Activated CD4-positive, alpha-beta memory T cell treated with anti-CD3 and anti-CD28 coated beads, Interleukin-2, amount 10 ng/mL, durations not matched to agents 7 days and 5 days (primary cell): ENCODE results near the gene ANAPC15. TPM values are rescaled to one million over a fixed set of nuclear protein-coding genes. Genes with fewer than 3 reads are reported as not detected.
"Not testable (repeated sequence)": the region's sequence is repeated elsewhere in the genome, so short reads cannot be mapped to it uniquely, and the experiment has no call there.

Source experiments
- CTCF ChIA-PET: fragments of 350-600 bp; sonication (Branson Sonifier 250); formaldehyde crosslinking; loops from one replicate; lab custom pipeline; 2021; ENCODE audit warnings: antibody characterized with exemption, inconsistent platforms; lab: Charles Lee
- POLR2A ChIA-PET: fragments of 350-600 bp; sonication (Branson Sonifier 250); formaldehyde crosslinking; loops from one replicate; lab custom pipeline; 2021; ENCODE audit warnings: antibody characterized with exemption; lab: Charles Lee
- DNase-seq: peaks from one replicate; pipeline ENCODE4 v3.0.0-alpha.2; 2020
- H3K27ac Mint-ChIP-seq: one replicate; pipeline ENCODE4 v1.8.0; 2021; ENCODE audit warnings: mild to moderate bottlenecking, mixed read lengths
- H3K27me3 Mint-ChIP-seq: one replicate; pipeline ENCODE4 v1.8.0; 2021; ENCODE audit warnings: mixed read lengths
- H3K36me3 Mint-ChIP-seq: one replicate; pipeline ENCODE4 v1.8.0; 2021; ENCODE audit warnings: low read depth, mixed read lengths
- H3K4me1 Mint-ChIP-seq: one replicate; pipeline ENCODE4 v1.8.0; 2021; ENCODE audit warnings: mixed read lengths
- H3K4me3 Mint-ChIP-seq: one replicate; pipeline ENCODE4 v1.8.0; 2021; ENCODE audit warnings: mild to moderate bottlenecking, mixed read lengths
- H3K9me3 Mint-ChIP-seq: one replicate; pipeline ENCODE4 v1.8.0; 2021; ENCODE audit warnings: mixed read lengths
- total RNA-seq, 2 experiments: library from RNA; stranded (reverse); gene quantifications; one replicate each; pipeline ENCODE4 v1.2.3, GENCODE V29; 2021

Gene ANAPC15
- total RNA-seq, 2 experiments from 2014 or later: 53.0 to 58.7 TPM

DNA sequence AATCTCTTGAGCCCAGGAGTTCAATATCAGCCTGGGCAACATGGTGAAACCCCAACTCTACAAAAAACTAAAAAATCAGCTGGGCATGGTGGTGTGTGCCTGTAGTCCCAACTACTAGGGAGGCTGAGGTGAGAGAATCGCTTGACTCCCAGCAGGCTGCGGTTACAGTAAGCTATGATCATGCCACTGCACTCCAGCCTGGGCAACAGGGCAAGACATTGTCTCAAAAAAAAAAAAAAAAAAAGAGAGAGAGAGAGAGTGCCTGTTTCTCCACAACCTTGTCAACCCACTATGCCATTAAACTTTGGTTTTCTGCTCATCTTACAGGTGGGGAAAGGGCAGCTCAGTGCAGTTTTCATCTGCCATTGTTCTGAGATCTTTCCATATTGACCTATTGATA, 28.2 kb upstream of the ANAPC15 start:
- ChIA-PET POLR2A (interaction anchor here (1.2 to 2.0 kb wide), 2 partner anchors 28 to 30 kb away, joined by 4 to 5 read pairs; partner anchors contain the start of gene ANAPC15), CTCF (interaction anchor here (1.1 to 1.3 kb wide), 3 partner anchors 28 to 116 kb away, joined by 3 to 7 read pairs (median 4); partner anchors contain the start of gene ANAPC15)
- no peak overlapping the region for H3K4me3 Mint-ChIP-seq
- DNase-seq: no peak
- peaks cover 30% of the 10 kb centered on the region for H3K4me1 Mint-ChIP-seq
- H3K36me3 Mint-ChIP-seq: peaks cover 4% of the 10 kb centered on the region
- peaks cover 15% of the 10 kb centered on the region for H3K27me3 Mint-ChIP-seq
- H3K27ac Mint-ChIP-seq: peak overlapping the region; percentile 73
- H3K9me3 Mint-ChIP-seq: peaks cover 5% of the 10 kb centered on the region

DNA sequence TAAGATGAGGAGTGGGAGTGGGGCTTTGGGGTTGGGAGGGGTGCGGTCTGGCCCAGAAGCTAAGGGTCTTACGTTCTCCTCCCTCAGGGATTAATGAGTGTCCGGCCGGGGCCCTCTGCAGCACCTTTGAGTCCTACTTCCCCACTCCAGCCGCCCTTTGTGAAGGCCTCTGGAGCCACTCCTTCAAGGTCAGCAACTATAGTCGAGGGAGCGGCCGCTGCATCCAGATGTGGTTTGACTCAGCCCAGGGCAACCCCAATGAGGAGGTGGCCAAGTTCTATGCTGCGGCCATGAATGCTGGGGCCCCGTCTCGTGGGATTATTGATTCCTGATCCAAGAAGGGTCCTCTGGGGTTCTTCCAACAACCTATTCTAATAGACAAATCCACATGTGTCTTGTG, 27.0 kb upstream of the ANAPC15 start:
- Mint-ChIP-seq H3K9me3 (peaks cover 5% of the 10 kb centered on the region), H3K27ac (no peak overlapping the region), H3K4me3 (no peak overlapping the region), H3K36me3 (peaks cover 4% of the 10 kb centered on the region), H3K27me3 (peaks cover 20% of the 10 kb centered on the region), H3K4me1 (peaks cover 30% of the 10 kb centered on the region)
- DNase-seq: no peak
- POLR2A ChIA-PET: no interaction called here
- CTCF ChIA-PET: no interaction called here

DNA sequence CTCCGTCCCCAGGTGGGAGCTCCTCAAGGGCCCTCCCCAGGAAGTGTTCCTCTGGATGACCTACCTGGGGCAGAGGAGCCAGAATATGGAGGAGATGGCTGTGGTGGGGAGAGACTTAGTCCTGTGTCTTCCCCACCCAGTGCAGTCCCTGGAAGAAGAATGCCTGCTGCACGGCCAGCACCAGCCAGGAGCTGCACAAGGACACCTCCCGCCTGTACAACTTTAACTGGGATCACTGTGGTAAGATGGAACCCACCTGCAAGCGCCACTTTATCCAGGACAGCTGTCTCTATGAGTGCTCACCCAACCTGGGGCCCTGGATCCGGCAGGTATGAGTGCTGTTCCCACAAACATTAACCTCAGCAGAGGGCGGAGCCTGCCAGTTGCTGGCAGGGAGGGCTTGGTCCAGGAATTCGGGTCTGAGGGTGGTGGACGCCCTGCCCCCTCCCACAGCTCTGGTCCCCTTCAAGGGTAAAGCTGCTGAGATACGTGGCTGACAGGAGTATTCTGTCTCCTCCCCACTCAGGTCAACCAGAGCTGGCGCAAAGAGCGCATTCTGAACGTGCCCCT, 26.4 kb upstream of the ANAPC15 start:
- DNase-seq: no peak
- H3K27me3 Mint-ChIP-seq: peaks cover 19% of the 10 kb centered on the region
- CTCF ChIA-PET: no interaction called here
- peaks cover 5% of the 10 kb centered on the region for H3K9me3 Mint-ChIP-seq
- POLR2A ChIA-PET: no interaction called here
- no peak overlapping the region for H3K4me3 Mint-ChIP-seq
- H3K27ac Mint-ChIP-seq: no peak overlapping the region
- peaks cover 29% of the 10 kb centered on the region for H3K4me1 Mint-ChIP-seq
- H3K36me3 Mint-ChIP-seq: peaks cover 4% of the 10 kb centered on the region

DNA sequence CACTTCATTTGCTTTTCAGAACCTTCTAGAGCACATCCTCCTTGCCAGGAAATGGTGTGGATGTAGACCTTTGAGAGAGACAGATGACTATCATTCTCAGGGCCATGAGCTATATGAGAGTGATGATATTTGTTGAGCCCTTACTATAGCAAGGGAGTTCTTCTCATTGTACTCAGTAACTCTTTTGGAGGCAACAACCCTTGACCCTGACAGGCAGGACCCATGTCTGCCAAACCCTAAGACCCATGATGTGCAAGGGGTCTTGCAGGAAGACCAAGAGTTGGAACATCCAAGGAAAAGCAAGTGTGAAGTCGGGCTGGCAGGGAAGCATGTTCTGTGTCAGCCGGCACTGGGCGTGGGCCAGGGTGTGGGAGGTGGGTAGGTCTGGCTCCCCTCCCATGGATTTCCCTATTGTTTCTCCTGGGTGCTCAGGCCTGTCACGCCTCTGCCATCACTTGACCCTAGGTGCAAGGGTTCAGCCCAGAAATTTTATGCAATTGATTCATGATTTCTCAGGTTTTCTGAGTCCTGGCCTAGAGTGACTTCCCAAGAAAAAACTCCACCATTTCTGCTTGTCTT, 24.3 kb upstream of the ANAPC15 start:
- H3K4me1 Mint-ChIP-seq: peaks cover 21% of the 10 kb centered on the region
- DNase-seq: no peak
- ChIA-PET POLR2A (interaction anchor here (1.6 kb wide), 1 partner anchor 24 kb away, joined by 4 read pairs; the partner anchor contains the start of gene ANAPC15), CTCF (interaction anchor here (1.4 kb wide), 1 partner anchor 111 kb away, joined by 5 read pairs; no protein-coding TSS in a partner anchor)
- peaks cover 5% of the 10 kb centered on the region for H3K9me3 Mint-ChIP-seq
- peaks cover 4% of the 10 kb centered on the region for H3K36me3 Mint-ChIP-seq
- no peak overlapping the region for H3K4me3 Mint-ChIP-seq
- peaks cover 25% of the 10 kb centered on the region for H3K27me3 Mint-ChIP-seq
- no peak overlapping the region for H3K27ac Mint-ChIP-seq

DNA sequence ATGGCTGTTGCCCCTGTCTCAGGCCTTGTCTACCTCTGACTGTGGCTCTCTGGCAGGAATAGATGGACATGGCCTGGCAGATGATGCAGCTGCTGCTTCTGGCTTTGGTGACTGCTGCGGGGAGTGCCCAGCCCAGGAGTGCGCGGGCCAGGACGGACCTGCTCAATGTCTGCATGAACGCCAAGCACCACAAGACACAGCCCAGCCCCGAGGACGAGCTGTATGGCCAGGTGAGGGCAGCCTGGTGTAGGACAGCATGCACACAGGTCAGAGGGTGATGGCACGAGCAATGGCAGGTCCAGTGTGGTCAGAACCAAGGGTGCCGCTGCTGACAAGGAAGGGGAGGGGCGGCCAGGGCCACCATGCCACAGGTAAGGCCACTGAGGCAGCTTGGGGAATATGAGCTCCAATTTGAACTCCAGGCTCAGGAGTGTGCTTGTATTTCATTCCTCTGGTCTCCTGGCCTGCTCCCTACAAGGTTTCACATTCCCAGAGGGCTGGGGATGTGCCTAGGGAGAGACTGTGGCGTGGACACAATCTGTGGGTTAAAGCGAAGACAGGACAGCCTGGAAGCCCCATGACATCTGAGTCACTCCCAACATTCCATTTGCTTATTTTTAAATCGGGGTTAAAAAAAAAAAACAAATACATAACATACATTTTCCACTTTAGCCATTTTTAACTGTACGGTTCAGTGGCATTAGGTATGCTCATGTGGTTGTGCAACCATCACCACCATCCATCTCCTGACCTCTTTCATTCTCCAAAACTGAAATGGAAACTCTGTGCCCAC, 23.6 kb upstream of the ANAPC15 start:
- H3K36me3 Mint-ChIP-seq: peaks cover 4% of the 10 kb centered on the region
- DNase-seq: no peak
- H3K4me3 Mint-ChIP-seq: no peak overlapping the region
- H3K9me3 Mint-ChIP-seq: peaks cover 5% of the 10 kb centered on the region
- POLR2A ChIA-PET: interaction anchor here (1.6 kb wide), 1 partner anchor 23 kb away, joined by 4 read pairs; the partner anchor contains the start of gene ANAPC15
- H3K27me3 Mint-ChIP-seq: peaks cover 25% of the 10 kb centered on the region
- CTCF ChIA-PET: interaction anchor here (1.9 kb wide), 1 partner anchor 8 kb away, joined by 6 read pairs; no protein-coding TSS in a partner anchor
- no peak overlapping the region for H3K27ac Mint-ChIP-seq
- peaks cover 14% of the 10 kb centered on the region for H3K4me1 Mint-ChIP-seq

DNA sequence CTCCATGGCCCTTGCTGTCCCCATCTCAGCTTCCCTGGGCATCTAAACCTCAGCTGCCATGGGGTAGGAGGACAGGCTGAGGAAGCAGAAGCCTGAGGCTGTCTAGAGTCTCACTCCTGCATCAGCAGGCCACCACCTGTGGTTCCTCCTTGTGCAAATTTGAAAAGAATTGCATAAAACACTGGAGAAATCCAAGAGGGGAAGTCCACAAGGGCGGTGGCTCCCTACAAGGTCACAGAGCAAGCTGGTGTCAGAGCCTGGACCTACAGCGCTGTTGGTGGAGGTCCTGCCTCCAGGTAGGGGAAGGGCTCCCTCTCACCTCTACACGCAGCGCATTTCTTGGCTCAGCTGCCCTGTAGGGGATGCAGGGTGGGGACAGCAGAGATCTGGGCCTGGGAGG, 23.0 kb upstream of the ANAPC15 start, which contains the start of gene FOLR3:
FOLR3 (plus strand) TSS at position 253 of the 400 bp plus-strand sequence. CDS start 228 bp downstream, outside the sequence.
- not testable (repeated sequence) for H3K27ac Mint-ChIP-seq

DNA sequence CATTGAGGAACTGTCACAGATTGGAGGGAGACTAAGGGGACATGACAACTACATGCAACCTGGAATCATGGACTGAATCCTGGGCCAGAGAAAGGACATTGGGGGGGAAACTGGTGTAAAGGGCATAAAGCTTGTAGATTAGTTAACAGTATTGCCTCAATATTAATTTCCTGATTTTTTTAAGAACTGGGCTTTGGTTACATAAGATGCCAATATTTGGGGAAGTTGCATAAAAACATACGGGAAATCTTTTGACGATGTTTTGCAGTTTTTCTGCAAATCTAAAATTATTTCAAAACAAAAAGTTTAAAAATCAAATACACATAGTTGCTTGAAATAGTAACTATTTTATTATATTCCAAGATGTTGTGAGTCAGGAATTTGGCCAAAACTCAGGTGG, 20.2 kb upstream of the ANAPC15 start:
- peaks cover 1% of the 10 kb centered on the region for H3K4me1 Mint-ChIP-seq
- DNase-seq: no peak
- CTCF ChIA-PET: no interaction called here
- peaks cover 39% of the 10 kb centered on the region for H3K27me3 Mint-ChIP-seq
- peaks cover 16% of the 10 kb centered on the region for H3K36me3 Mint-ChIP-seq
- H3K9me3 Mint-ChIP-seq: peaks cover 19% of the 10 kb centered on the region
- no peak overlapping the region for H3K4me3 Mint-ChIP-seq
- H3K27ac Mint-ChIP-seq: no peak overlapping the region
- POLR2A ChIA-PET: no interaction called here

More for the DNA sequence above, 23.0 kb upstream of the ANAPC15 start, which contains the start of gene FOLR3:
- H3K36me3 Mint-ChIP-seq, DNase-seq, H3K4me3 Mint-ChIP-seq, H3K9me3 Mint-ChIP-seq, H3K4me1 Mint-ChIP-seq: not testable (repeated sequence)
- ChIA-PET CTCF (interaction anchor here (1.9 kb wide), 1 partner anchor 9 kb away, joined by 6 read pairs; no protein-coding TSS in a partner anchor), POLR2A (interaction anchor here (1.6 kb wide), 1 partner anchor 23 kb away, joined by 4 read pairs; the partner anchor contains the start of gene ANAPC15)
- H3K27me3 Mint-ChIP-seq: peaks cover 25% of the 10 kb centered on the region

DNA sequence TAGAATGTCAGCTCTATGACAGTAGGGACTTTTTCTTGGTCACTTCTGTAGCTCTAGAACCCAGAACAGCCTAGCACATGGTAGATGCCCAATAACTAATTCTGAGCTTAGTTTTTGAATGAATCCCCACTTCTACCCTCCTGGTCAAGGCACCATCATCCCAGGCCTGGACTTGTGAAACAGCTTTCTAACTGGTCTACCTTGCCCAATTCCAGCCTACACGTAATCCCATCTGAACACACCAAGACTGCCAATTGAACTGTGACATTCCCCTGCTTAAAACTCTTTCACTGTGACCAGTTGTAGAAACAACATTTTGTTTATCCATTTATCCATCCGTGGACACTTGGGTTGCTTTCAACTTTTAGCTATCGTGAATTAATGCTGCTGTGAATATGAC, 16.9 kb upstream of the ANAPC15 start:
- ChIA-PET CTCF (interaction anchor here (0.9 to 2.4 kb wide), 2 partner anchors 15 to 54 kb away, joined by 3 to 11 read pairs; no protein-coding TSS in a partner anchor), POLR2A (no interaction called here)
- Mint-ChIP-seq H3K36me3 (peaks cover 12% of the 10 kb centered on the region), H3K4me1 (no peaks in the 10 kb centered on the region), H3K27ac (no peak overlapping the region), H3K9me3 (peaks cover 24% of the 10 kb centered on the region), H3K27me3 (peaks cover 38% of the 10 kb centered on the region), H3K4me3 (no peak overlapping the region)
- no peak for DNase-seq

DNA sequence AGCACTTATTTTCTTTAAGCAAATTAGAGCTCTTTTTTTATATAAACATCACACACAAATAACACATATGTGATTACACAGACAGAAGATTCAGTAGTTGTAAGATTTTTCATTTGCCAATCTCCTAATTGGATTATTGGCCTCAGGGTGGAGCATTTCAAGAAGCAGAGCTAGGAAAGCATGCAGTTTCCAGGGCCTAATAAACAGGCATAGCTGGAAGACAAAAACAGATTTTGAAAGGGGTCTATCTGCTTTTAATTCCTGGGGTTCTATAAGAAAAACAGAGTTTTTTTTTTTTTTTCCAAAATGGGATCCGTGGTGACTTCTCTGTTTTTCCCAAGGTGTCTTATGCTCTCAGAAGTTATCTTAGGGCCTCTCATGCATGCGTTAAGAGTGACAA, 15.4 kb upstream of the ANAPC15 start:
- peaks cover 24% of the 10 kb centered on the region for H3K9me3 Mint-ChIP-seq
- no peak overlapping the region for H3K27ac Mint-ChIP-seq
- peaks cover 12% of the 10 kb centered on the region for H3K36me3 Mint-ChIP-seq
- H3K27me3 Mint-ChIP-seq: peaks cover 34% of the 10 kb centered on the region
- POLR2A ChIA-PET: interaction anchor here (0.7 kb wide), 1 partner anchor 103 kb away, joined by 4 read pairs; no protein-coding TSS in a partner anchor
- CTCF ChIA-PET: interaction anchor here (1.2 kb wide), 1 partner anchor 16 kb away, joined by 4 read pairs; no protein-coding TSS in a partner anchor
- H3K4me3 Mint-ChIP-seq: no peak overlapping the region
- DNase-seq: no peak
- H3K4me1 Mint-ChIP-seq: no peaks in the 10 kb centered on the region

DNA sequence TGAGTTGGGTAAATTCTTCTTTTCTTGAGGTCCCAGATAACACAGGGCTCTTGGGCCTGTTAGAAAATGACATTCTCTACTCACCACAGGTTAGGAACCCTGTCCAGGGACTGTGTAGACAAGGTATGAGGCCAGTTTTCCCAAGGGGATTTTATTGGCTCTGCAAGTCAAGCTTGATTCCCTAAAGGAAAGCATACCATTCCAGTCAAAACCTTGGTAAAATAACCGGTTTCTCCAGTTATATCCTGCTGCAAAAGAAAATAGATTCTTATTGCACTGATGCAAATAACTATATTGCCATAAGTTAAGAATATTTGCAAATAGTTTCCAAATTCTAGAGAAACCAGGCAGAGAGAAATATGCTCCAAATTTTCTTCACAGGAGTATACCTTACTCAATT, 13.5 kb upstream of the ANAPC15 start:
- Mint-ChIP-seq H3K27ac (no peak overlapping the region), H3K9me3 (peaks cover 24% of the 10 kb centered on the region), H3K36me3 (peaks cover 12% of the 10 kb centered on the region), H3K4me3 (no peak overlapping the region), H3K4me1 (no peaks in the 10 kb centered on the region), H3K27me3 (peaks cover 22% of the 10 kb centered on the region)
- POLR2A ChIA-PET: interaction anchor here (3.1 kb wide), 1 partner anchor 13 kb away, joined by 11 read pairs; the partner anchor contains the start of gene ANAPC15
- CTCF ChIA-PET: interaction anchor here (1.3 kb wide), 1 partner anchor 18 kb away, joined by 8 read pairs; no protein-coding TSS in a partner anchor
- no peak for DNase-seq

DNA sequence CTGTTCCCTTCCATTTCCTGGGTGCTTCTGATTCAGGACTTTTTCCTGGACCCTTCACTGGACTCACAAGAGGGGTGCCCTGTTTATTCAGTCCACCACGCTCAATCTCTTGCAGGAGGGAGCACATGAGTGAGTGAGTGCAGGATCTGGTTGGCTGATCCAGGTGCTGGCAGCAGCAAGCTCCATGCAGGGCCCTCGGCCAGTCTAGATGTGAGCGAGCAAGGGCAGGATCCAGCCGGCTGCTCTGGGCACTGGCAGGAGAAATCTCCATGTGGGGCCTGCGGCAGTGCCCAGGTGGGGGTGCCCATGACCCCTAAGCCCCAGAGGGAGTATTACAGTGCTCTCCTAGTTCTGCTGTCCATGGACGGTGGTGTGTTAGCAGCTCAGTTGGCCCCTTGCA, 11.6 kb upstream of the ANAPC15 start:
- POLR2A ChIA-PET: interaction anchor here (3.1 kb wide), 1 partner anchor 11 kb away, joined by 11 read pairs; the partner anchor contains the start of gene ANAPC15
- CTCF ChIA-PET: no interaction called here
- H3K4me3 Mint-ChIP-seq: no peak overlapping the region
- DNase-seq: no peak
- no peaks in the 10 kb centered on the region for H3K4me1 Mint-ChIP-seq
- H3K36me3 Mint-ChIP-seq: peaks cover 8% of the 10 kb centered on the region
- peaks cover 18% of the 10 kb centered on the region for H3K9me3 Mint-ChIP-seq
- no peak overlapping the region for H3K27ac Mint-ChIP-seq
- H3K27me3 Mint-ChIP-seq: peaks cover 16% of the 10 kb centered on the region

DNA sequence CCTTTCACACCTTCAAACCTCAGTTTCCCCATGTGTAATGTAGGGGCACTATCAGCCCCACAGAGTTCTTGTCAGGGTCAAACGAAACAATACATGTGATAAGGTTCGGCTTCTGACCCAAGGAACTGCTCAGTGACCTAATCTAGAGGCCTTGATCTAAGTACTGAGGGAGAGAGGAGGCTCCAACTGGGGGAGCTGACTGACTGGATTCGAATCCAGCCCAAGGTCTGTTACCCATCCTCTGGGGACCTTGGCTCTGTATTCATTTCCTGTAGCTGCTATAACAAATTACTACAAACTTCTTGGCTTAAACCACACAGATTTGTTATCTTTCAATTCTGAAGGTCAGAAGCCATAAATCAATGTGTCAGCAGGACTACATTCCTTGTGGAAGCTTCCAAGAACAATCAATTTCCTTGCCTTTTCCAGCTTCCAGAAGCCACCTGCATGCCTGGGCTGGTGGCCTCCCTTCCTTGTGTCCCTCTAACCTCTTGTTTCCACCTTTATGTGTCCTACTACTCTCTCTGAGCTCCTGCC, 10.7 kb upstream of the ANAPC15 start:
- Mint-ChIP-seq H3K27me3 (peaks cover 8% of the 10 kb centered on the region), H3K4me1 (no peaks in the 10 kb centered on the region), H3K36me3 (peaks cover 3% of the 10 kb centered on the region), H3K9me3 (peaks cover 12% of the 10 kb centered on the region), H3K4me3 (no peak overlapping the region), H3K27ac (no peak overlapping the region)
- POLR2A ChIA-PET: interaction anchor here (2.3 kb wide), 1 partner anchor 10 kb away, joined by 6 read pairs; the partner anchor contains the start of gene ANAPC15
- no peak for DNase-seq
- CTCF ChIA-PET: interaction anchor here (1.0 kb wide), 1 partner anchor 35 kb away, joined by 3 read pairs; no protein-coding TSS in a partner anchor
